ENCODE results near the gene SLC17A2.
"Not testable (repeated sequence)": the region's sequence is repeated elsewhere in the genome, so short reads cannot be mapped to it uniquely, and the experiment has no call there.

Gene SLC17A2

GRCh38 chr6:25939593-25939992 lies 9.1 kb upstream of the SLC17A2 start:
- TF ChIP-seq POU2F2 (IDR thresholded peaks at IDR 0.05; ENCODE audit: low read depth, low read length) (no peak), SPI1 (IDR thresholded peaks at IDR 0.05; ENCODE audit: low read depth, low read length) (no peak), PAX5 (IDR thresholded peaks at IDR 0.05; ENCODE audit: insufficient read depth, low read length, severe bottlenecking) (no peak), POLR2A (IDR thresholded peaks at IDR 0.05; ENCODE audit: low read depth, low read length) (no peak), TAF1 (IDR thresholded peaks at IDR 0.05; ENCODE audit: low read depth, low read length) (no peak), POLR2AphosphoS5 (IDR thresholded peaks at IDR 0.05; ENCODE audit: low read depth, low read length) (no peak)
- FAIRE-seq (no peak), DNase-seq (ENCODE audit: insufficient read length, low spot score) (no peak)

- DNase-seq (ENCODE audit: insufficient read length, low spot score) (no peak), FAIRE-seq (no peak)
- TF ChIP-seq POLR2A (IDR thresholded peaks at IDR 0.05; ENCODE audit: low read depth, low read length), result no peak
- no peak for TF ChIP-seq TAF1 (IDR thresholded peaks at IDR 0.05; ENCODE audit: low read depth, low read length)
- TF ChIP-seq SPI1 (IDR thresholded peaks at IDR 0.05; ENCODE audit: low read depth, low read length), result no peak
- no peak for TF ChIP-seq PAX5 (IDR thresholded peaks at IDR 0.05; ENCODE audit: insufficient read depth, low read length, severe bottlenecking)
Measured at GRCh38 chr6:25935953-25936352, 5.5 kb upstream of the SLC17A2 start.

GRCh38 chr6:25934735-25935313 lies 4.3 kb upstream of the SLC17A2 start:
- TF ChIP-seq SPI1 (IDR thresholded peaks at IDR 0.05; ENCODE audit: low read depth, low read length) (no peak), POU2F2 (IDR thresholded peaks at IDR 0.05; ENCODE audit: low read depth, low read length) (no peak), POLR2AphosphoS5 (IDR thresholded peaks at IDR 0.05; ENCODE audit: low read depth, low read length) (no peak), POLR2A (IDR thresholded peaks at IDR 0.05; ENCODE audit: low read depth, low read length) (no peak), PAX5 (IDR thresholded peaks at IDR 0.05; ENCODE audit: insufficient read depth, low read length, severe bottlenecking) (no peak), TAF1 (IDR thresholded peaks at IDR 0.05; ENCODE audit: low read depth, low read length) (no peak)
- FAIRE-seq, result no peak
- DNase-seq (ENCODE audit: insufficient read length, low spot score), result no peak

DNA sequence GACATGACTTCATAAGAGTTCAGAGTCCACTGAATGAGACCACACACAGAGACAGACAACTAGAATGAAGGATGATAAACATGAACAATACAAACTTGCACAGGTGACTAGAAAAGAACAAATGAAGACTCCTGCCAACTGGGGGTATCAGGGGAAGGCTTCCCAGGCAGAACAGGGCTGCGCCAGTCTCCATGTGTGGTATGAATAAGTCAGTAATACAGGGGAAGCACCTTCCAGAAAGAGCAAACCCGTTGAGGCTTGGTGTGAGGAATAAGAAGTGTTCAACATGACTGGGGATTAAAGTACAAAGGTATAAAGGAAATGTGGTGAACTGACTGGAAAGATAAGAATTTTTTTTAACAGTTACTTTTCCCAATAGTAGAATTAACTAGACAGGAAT lies 3.7 kb upstream of the SLC17A2 start:
- TF ChIP-seq SPI1 (IDR thresholded peaks at IDR 0.05; ENCODE audit: low read depth, low read length), result no peak
- TF ChIP-seq TAF1 (IDR thresholded peaks at IDR 0.05; ENCODE audit: low read depth, low read length), result no peak
- TF ChIP-seq POU2F2 (IDR thresholded peaks at IDR 0.05; ENCODE audit: low read depth, low read length), result no peak
- TF ChIP-seq POLR2AphosphoS5 (IDR thresholded peaks at IDR 0.05; ENCODE audit: low read depth, low read length), result no peak
- no peak for TF ChIP-seq PAX5 (IDR thresholded peaks at IDR 0.05; ENCODE audit: insufficient read depth, low read length, severe bottlenecking)
- no peak for DNase-seq (ENCODE audit: insufficient read length, low spot score)
- FAIRE-seq, result no peak

- TF ChIP-seq POLR2A (IDR thresholded peaks at IDR 0.05; ENCODE audit: low read depth, low read length) (no peak), TAF1 (IDR thresholded peaks at IDR 0.05; ENCODE audit: low read depth, low read length) (no peak)
- DNase-seq (ENCODE audit: insufficient read length, low spot score) (no peak), FAIRE-seq (no peak)
Measured at GRCh38 chr6:25931411-25931709, 869 bp upstream of the SLC17A2 start.

DNA sequence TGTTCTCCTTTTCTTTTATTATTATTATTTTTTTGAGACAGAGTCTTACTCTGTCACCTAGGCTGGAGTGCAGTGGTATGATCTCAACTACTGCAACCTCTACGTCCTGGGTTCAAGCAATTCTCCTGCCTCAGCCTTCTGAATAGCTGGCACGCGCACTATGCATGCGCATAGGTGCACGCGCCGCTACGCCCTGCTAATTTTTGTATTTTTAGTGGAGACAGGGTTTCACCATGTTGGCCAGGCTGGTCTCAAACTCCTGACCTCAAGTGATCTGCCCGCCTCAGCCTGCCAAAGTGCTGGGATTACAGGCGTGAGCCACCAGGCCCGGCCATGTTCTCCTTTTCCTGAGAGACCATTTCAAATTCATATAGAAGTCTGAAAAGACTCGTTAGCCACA lies 706 bp downstream of the SLC17A2 start:
- FAIRE-seq; DNase-seq (ENCODE audit: insufficient read length, low spot score): not testable (repeated sequence)

DNA sequence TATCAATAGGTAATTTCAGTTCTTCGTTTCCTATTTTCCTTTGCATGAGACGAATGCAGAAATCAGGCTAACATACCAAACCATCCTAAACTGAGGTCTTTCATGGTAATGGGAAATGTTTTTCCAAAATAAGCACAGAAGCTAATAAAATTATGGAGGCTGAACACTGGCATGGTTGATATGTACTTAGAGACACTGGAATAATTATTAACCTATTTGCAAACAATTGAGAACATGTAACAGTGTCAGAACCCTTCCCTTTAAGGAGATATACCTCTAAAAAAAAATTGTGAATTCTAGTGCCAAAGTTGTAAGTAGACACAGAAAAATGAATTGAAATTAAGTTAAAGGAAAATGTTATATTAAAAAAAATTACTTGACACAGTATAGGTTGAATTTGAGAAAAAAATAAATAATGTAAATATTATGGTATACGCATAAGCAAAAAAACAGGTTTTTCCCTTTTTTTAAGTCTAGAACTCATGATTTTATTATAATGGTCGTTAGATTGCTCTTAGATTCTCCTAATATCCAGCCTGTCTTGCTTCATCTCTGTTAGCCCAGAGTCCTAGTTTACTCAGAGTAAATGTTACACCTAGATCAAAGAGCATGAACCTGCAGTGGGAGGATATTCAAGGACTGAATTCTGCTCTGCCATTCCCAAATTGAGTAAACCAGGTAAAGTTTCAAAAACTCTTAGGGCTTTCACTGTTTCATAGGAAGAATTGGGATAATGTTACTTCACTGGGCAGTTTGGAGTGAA lies 1.7 kb downstream of the SLC17A2 start:
- FAIRE-seq, result no peak
- TF ChIP-seq SPI1 (IDR thresholded peaks at IDR 0.05; ENCODE audit: low read depth, low read length) (no peak), POLR2A (IDR thresholded peaks at IDR 0.05; ENCODE audit: low read depth, low read length) (no peak), POU2F2 (IDR thresholded peaks at IDR 0.05; ENCODE audit: low read depth, low read length) (no peak)
- DNase-seq (ENCODE audit: insufficient read length, low spot score), result no peak

DNA sequence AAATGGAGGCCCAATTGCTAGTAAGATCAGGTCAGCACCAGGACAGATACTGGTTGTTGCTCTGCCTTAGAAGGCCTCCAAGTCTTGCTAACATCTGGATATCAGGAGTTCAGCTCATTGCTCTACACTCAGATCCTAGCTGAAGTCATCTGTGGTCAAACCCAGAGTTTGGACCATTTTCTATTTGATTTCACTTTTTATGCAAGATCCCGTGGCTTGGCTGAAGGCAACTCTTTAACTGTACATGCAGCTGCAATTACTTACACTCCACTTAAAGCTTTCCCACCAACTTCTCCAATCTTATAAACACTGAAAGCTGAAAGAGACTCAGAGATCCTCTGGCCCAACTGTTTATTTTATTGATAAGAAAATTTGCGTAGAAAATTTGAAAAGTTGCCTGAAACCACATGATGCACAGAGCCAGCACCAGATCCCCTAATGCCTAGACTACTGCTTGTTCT lies 2.7 kb downstream of the SLC17A2 start:
- FAIRE-seq, result no peak
- TF ChIP-seq POLR2AphosphoS5 (IDR thresholded peaks at IDR 0.05; ENCODE audit: low read depth, low read length) (no peak), TAF1 (IDR thresholded peaks at IDR 0.05; ENCODE audit: low read depth, low read length) (no peak), SPI1 (IDR thresholded peaks at IDR 0.05; ENCODE audit: low read depth, low read length) (no peak), POLR2A (IDR thresholded peaks at IDR 0.05; ENCODE audit: low read depth, low read length) (no peak), PAX5 (IDR thresholded peaks at IDR 0.05; ENCODE audit: insufficient read depth, low read length, severe bottlenecking) (no peak), POU2F2 (IDR thresholded peaks at IDR 0.05; ENCODE audit: low read depth, low read length) (no peak)
- no peak for DNase-seq (ENCODE audit: insufficient read length, low spot score)

- DNase-seq (ENCODE audit: insufficient read length, low spot score) (no peak), FAIRE-seq (no peak)
- TF ChIP-seq POU2F2 (IDR thresholded peaks at IDR 0.05; ENCODE audit: low read depth, low read length) (no peak), POLR2AphosphoS5 (IDR thresholded peaks at IDR 0.05; ENCODE audit: low read depth, low read length) (no peak), POLR2A (IDR thresholded peaks at IDR 0.05; ENCODE audit: low read depth, low read length) (no peak), PAX5 (IDR thresholded peaks at IDR 0.05; ENCODE audit: insufficient read depth, low read length, severe bottlenecking) (no peak), TAF1 (IDR thresholded peaks at IDR 0.05; ENCODE audit: low read depth, low read length) (no peak), SPI1 (IDR thresholded peaks at IDR 0.05; ENCODE audit: low read depth, low read length) (no peak)
Measured at GRCh38 chr6:25927178-25927577, 3.3 kb downstream of the SLC17A2 start.

DNA sequence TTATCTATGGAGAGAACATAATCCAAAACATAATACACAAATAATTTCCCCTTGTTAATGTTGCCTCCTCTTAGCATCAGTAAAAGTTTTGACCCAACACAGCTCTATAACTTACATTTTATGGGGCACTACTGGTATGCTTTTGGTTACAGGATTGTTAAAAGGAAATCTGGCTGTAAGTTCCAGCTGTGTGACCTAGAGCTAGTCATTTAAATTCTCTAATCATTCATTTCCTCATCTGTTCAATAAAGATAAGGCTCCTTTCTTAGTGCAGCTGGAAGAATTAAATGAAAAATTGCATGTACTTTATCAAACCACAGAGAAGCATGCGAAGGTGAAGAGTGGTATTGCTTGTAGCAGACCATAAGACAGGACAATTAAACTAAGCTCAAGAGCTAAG lies 4.6 kb downstream of the SLC17A2 start:
- no peak for FAIRE-seq
- no peak for TF ChIP-seq SPI1 (IDR thresholded peaks at IDR 0.05; ENCODE audit: low read depth, low read length)
- no peak for TF ChIP-seq PAX5 (IDR thresholded peaks at IDR 0.05; ENCODE audit: insufficient read depth, low read length, severe bottlenecking)
- TF ChIP-seq POU2F2 (IDR thresholded peaks at IDR 0.05; ENCODE audit: low read depth, low read length), result no peak
- no peak for TF ChIP-seq POLR2A (IDR thresholded peaks at IDR 0.05; ENCODE audit: low read depth, low read length)
- no peak for TF ChIP-seq POLR2AphosphoS5 (IDR thresholded peaks at IDR 0.05; ENCODE audit: low read depth, low read length)
- TF ChIP-seq TAF1 (IDR thresholded peaks at IDR 0.05; ENCODE audit: low read depth, low read length), result no peak

More for the DNA sequence above, 4.6 kb downstream of the SLC17A2 start:
- DNase-seq (ENCODE audit: insufficient read length, low spot score), result no peak

Data from GM12891 (cell line).